ENCODE data around the gene ERN1. TPM values are rescaled to one million over a fixed set of nuclear protein-coding genes. Genes with fewer than 3 reads are reported as not detected.

The ERN1 gene
- total and polyA plus RNA-seq, 2 of the 13 experiments (the other 11 are each of a cell fraction or from before 2014, with no cell fraction given) = 6.0 to 12.7 TPM

- TF ChIP-seq ZNF44 (CRISPR knock-in tag; IDR thresholded peaks at IDR 0.05) = 0 out of 2 replicates have a peak, but pooled peaks have one; percentile 39
- no peak for TF ChIP-seq MZF1 (CRISPR knock-in tag; IDR thresholded peaks at IDR 0.05; ENCODE audit: borderline replicate concordance)
- TF ChIP-seq ZNF562 (CRISPR knock-in tag; IDR thresholded peaks at IDR 0.05; ENCODE audit: borderline replicate concordance) = no peak
- TF ChIP-seq ZNF143 (CRISPR knock-in tag; IDR thresholded peaks at IDR 0.05) = peak; percentile 77
- peak; percentile 93; the same call in 1 of the 2 replicates for TF ChIP-seq ZFP36L1 (CRISPR knock-in tag; IDR thresholded peaks at IDR 0.05)
- TF ChIP-seq MAFF (IDR thresholded peaks at IDR 0.05; ENCODE audit: low read depth, low read length) = no peak
- TF ChIP-seq IRF9 (CRISPR knock-in tag; IDR thresholded peaks at IDR 0.05; ENCODE audit: borderline replicate concordance) = peak; percentile 78; the same call in 1 of the 2 replicates
- TF ChIP-seq ZNF737 (CRISPR knock-in tag; IDR thresholded peaks at IDR 0.05; ENCODE audit: borderline replicate concordance) = no peak
- TF ChIP-seq ADNP (CRISPR knock-in tag; IDR thresholded peaks at IDR 0.05) = peak; percentile 56; the same call in 1 of the 2 replicates
- no peak for TF ChIP-seq FOXK2 (IDR thresholded peaks at IDR 0.05)
- peak; percentile 97 for TF ChIP-seq ZNF574 (CRISPR knock-in tag; IDR thresholded peaks at IDR 0.05)
- peak; percentile 42; the same call in 1 of the 2 replicates for TF ChIP-seq ZNF563 (CRISPR knock-in tag; IDR thresholded peaks at IDR 0.05)
- no peak for TF ChIP-seq RBFOX2 (IDR thresholded peaks at IDR 0.05; ENCODE audit: low read depth, low read length)
- peak; percentile 99 for TF ChIP-seq ZNF331 (CRISPR knock-in tag; IDR thresholded peaks at IDR 0.05)
- TF ChIP-seq EED (CRISPR knock-in tag; IDR thresholded peaks at IDR 0.05) = no peak
- no peak for TF ChIP-seq THAP8 (CRISPR knock-in tag; IDR thresholded peaks at IDR 0.05; ENCODE audit: borderline replicate concordance)
- no peak; the same call in 1 of the 2 replicates for TF ChIP-seq SP140L (CRISPR knock-in tag; IDR thresholded peaks at IDR 0.05; ENCODE audit: borderline replicate concordance)
- TF ChIP-seq, protein P1, sequence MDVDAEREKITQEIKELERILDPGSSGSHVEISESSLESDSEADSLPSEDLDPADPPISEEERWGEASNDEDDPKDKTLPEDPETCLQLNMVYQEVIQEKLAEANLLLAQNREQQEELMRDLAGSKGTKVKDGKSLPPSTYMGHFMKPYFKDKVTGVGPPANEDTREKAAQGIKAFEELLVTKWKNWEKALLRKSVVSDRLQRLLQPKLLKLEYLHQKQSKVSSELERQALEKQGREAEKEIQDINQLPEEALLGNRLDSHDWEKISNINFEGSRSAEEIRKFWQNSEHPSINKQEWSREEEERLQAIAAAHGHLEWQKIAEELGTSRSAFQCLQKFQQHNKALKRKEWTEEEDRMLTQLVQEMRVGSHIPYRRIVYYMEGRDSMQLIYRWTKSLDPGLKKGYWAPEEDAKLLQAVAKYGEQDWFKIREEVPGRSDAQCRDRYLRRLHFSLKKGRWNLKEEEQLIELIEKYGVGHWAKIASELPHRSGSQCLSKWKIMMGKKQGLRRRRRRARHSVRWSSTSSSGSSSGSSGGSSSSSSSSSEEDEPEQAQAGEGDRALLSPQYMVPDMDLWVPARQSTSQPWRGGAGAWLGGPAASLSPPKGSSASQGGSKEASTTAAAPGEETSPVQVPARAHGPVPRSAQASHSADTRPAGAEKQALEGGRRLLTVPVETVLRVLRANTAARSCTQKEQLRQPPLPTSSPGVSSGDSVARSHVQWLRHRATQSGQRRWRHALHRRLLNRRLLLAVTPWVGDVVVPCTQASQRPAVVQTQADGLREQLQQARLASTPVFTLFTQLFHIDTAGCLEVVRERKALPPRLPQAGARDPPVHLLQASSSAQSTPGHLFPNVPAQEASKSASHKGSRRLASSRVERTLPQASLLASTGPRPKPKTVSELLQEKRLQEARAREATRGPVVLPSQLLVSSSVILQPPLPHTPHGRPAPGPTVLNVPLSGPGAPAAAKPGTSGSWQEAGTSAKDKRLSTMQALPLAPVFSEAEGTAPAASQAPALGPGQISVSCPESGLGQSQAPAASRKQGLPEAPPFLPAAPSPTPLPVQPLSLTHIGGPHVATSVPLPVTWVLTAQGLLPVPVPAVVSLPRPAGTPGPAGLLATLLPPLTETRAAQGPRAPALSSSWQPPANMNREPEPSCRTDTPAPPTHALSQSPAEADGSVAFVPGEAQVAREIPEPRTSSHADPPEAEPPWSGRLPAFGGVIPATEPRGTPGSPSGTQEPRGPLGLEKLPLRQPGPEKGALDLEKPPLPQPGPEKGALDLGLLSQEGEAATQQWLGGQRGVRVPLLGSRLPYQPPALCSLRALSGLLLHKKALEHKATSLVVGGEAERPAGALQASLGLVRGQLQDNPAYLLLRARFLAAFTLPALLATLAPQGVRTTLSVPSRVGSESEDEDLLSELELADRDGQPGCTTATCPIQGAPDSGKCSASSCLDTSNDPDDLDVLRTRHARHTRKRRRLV (CRISPR knock-in tag; IDR thresholded peaks at IDR 0.05) = no peak
- peak; percentile 52; the same call in 1 of the 2 replicates for TF ChIP-seq ZSCAN31 (CRISPR knock-in tag; IDR thresholded peaks at IDR 0.05; ENCODE audit: low read depth)
- TF ChIP-seq TRIM24 (CRISPR knock-in tag; IDR thresholded peaks at IDR 0.05) = peak; percentile 92
- TF ChIP-seq RELA (CRISPR knock-in tag; IDR thresholded peaks at IDR 0.05) = peak; percentile 81
Measured at GRCh38 chr17:64150237-64151015, 20.5 kb upstream of the ERN1 start (continued).

Measured in HepG2 (cell line).